Activated T-cell treated with anti-CD3 and anti-CD28 coated beads, Interleukin-2, amount 50 U/mL, for 4 hours (primary cell): ENCODE measurements around the gene YWHAQ. TPM values are rescaled to one million over a fixed set of nuclear protein-coding genes. Genes with fewer than 3 reads are reported as not detected.

Experiments
- ATAC-seq, 2 donors: fragments of 200-7000 bp; cut with Tn5 transposase; one replicate each; pipeline ENCODE4 v1.10.0; 2021
- DNase-seq: peaks from one replicate; pipeline ENCODE4 v3.0.0-alpha.2; 2020
- H3K27me3 Mint-ChIP-seq: one replicate; pipeline ENCODE4 v1.8.0; 2021; ENCODE audit warnings: low read depth, mixed read lengths
- H3K36me3 Mint-ChIP-seq: one replicate; pipeline ENCODE4 v1.8.0; 2022; ENCODE audit warnings: mixed read lengths; ENCODE audit not compliant: insufficient read depth
- H3K4me1 Mint-ChIP-seq: one replicate; pipeline ENCODE4 v1.8.0; 2021; ENCODE audit warnings: low read depth, mixed read lengths
- H3K4me3 Mint-ChIP-seq: one replicate; pipeline ENCODE4 v1.8.0; 2021; ENCODE audit warnings: mild to moderate bottlenecking, moderate library complexity, mixed read lengths
- H3K9me3 Mint-ChIP-seq: one replicate; pipeline ENCODE4 v1.8.0; 2021; ENCODE audit warnings: mixed read lengths
- total RNA-seq, 3 donors: library from RNA; stranded (reverse); gene quantifications; one replicate each; pipeline ENCODE4 v1.2.1, GENCODE V29; 2021

YWHAQ gene
- total RNA-seq, 3 donors from 2014 or later, result 641 to 717 (median 687) TPM

DNA sequence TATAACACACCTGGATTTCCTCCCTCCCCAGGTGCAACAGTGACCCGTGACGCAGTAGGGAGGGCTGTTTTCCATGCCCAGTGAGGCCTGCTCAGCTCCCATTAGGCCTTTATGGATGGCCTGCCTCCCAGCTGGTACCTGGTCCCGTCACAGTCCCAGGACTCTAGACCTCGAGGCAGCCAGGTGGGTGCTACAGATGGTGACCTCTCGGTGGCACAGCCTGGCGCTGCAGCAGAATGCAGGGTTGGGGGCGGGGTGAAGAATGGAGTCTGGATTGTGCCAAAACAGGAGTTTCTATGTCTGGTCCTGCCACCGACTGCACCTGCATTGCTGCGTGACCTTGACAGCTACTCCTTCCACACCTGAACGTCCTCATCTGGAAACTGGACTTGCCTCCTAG lies 18.0 kb upstream of the YWHAQ start:
- H3K36me3 Mint-ChIP-seq, result no peaks in the 10 kb centered on the region
- no peaks in the 10 kb centered on the region for H3K9me3 Mint-ChIP-seq
- ATAC-seq (no peak), DNase-seq (no peak)
- no peak overlapping the region for H3K4me3 Mint-ChIP-seq
- no peaks in the 10 kb centered on the region for H3K27me3 Mint-ChIP-seq
- peaks cover 8% of the 10 kb centered on the region for H3K4me1 Mint-ChIP-seq

DNA sequence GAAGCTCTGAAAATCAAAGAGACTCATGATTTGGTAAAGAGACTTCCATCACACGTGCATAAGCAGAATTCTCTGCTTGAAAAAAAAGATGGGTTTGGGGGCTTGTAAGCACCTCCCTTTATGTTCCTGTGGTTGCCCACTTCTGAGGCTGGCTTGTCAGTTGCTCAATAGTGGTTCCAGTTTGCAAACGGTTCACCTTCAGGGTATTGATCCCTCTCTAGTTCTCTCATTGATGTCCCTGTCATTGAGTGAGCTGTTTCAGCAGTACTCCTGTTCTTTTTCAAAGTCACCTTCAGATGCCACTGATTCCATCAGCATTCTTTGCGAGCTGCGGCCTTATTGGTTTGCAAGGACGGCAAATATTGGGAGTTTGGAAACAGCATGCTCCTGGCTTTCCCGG lies 17.1 kb upstream of the YWHAQ start:
- no peaks in the 10 kb centered on the region for H3K9me3 Mint-ChIP-seq
- H3K36me3 Mint-ChIP-seq, result no peaks in the 10 kb centered on the region
- DNase-seq (no peak), ATAC-seq (no peak)
- no peaks in the 10 kb centered on the region for H3K27me3 Mint-ChIP-seq
- no peak overlapping the region for H3K4me3 Mint-ChIP-seq
- H3K4me1 Mint-ChIP-seq, result peaks cover 10% of the 10 kb centered on the region

DNA sequence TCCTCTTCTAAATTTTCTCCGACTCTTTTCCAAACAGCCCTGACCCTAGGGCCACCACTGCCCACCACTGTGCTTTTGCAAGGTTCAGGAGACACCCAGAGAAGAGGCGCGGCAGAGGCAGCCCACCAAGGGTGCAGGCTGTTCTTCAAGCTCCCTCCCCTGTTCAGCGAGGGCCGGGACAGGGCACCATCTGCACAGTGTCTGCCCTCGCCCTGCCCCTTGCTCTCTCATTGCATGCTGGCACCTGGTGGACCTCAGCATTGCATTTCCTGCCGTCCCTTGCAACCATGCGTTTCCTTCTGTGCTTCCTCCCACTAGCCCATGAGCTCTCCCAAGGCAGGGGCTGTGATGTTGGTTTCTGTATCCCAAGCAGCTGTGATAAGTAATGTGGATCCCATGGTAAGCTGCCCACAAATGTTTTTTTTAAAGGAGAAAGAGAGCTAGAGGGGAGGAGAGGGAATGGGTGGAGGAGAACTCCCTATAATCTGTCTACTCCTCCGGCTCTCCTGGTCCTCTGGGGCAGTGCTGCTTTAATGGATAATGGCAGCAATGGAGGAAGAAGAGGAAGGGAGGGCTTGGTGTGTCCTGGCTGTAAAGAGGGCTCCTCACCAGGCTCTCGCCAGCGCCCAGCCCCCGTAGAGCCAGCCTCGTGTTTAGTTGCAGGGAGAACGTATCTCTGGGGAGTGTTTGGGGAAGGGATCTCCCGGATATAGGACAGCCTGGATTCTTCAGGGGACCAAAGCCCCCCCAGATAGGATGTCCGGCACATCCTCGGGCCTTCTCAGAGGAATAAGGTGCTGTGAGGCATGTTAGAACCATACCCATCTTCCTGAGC lies 15.6 kb upstream of the YWHAQ start:
- Mint-ChIP-seq H3K36me3 (no peaks in the 10 kb centered on the region), H3K4me3 (no peak overlapping the region), H3K27me3 (no peaks in the 10 kb centered on the region), H3K9me3 (no peaks in the 10 kb centered on the region), H3K4me1 (peaks cover 19% of the 10 kb centered on the region)
- DNase-seq (no peak), ATAC-seq (no peak)

DNA sequence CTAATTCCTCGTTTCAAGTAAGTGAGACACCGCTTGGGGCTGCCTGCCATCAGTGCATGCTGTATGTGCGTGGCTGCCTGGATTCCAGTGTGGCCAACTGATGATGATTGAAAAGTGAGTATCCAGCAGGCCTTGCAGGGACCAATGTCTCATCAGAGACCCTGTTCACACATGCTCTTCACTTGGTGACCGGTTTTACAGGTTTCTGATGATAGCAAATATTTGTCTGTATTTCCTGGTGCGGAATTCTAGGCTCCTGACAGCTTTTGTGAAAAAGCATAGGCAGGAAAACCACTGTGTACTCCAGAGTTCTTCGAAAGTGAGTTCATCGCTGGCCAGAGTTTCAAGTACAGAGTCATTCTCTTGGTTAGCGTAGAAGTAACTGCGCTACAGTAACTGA lies 13.8 kb upstream of the YWHAQ start:
- ATAC-seq (no peak), DNase-seq (no peak)
- no peaks in the 10 kb centered on the region for H3K9me3 Mint-ChIP-seq
- H3K36me3 Mint-ChIP-seq, result no peaks in the 10 kb centered on the region
- H3K4me3 Mint-ChIP-seq, result no peak overlapping the region
- peaks cover 19% of the 10 kb centered on the region for H3K4me1 Mint-ChIP-seq
- H3K27me3 Mint-ChIP-seq, result no peaks in the 10 kb centered on the region

DNA sequence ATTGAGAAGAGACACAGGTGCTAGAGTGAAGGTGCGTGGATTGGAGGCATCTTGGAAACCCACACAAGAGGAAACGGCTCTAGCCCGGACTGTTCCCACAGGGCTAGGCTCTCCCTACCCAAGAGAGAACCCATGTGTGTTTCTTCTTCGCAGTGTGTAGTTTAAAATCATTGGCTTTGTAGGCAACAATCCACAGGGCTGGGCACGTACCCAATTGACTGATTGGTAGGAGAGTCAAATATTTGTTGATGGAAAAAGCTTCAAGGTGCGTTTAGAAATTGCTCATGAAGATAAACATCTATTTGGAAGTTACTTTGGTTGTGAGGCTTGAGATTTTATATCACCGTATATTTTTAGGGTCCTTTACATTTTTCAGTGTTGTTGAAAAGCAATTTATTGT lies 13.2 kb upstream of the YWHAQ start:
- no peaks in the 10 kb centered on the region for H3K9me3 Mint-ChIP-seq
- H3K4me1 Mint-ChIP-seq, result peaks cover 17% of the 10 kb centered on the region
- H3K4me3 Mint-ChIP-seq, result no peak overlapping the region
- ATAC-seq (no peak), DNase-seq (no peak)
- H3K27me3 Mint-ChIP-seq, result no peaks in the 10 kb centered on the region
- H3K36me3 Mint-ChIP-seq, result no peaks in the 10 kb centered on the region

DNA sequence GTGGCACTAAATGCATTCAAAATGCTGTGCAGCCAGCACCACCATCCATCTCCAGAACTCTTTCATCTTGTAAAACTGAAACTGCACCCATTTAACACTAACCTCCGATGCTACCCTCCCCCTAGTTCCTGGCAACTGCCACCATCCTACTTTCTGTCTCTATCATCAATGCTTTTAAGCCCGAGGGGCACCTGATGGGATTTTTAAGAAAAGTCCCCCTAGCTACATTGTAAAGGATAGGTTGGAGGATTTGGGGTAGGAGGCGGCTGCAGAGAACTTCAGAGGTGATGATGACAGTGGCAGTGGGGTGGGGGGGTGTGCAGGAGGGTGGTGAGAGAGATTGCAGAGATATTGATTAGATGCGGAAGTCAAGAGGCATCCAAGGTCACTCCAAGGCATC lies 10.8 kb upstream of the YWHAQ start:
- H3K4me3 Mint-ChIP-seq, result peak overlapping the region; percentile 60
- no peak for DNase-seq
- H3K36me3 Mint-ChIP-seq, result no peaks in the 10 kb centered on the region
- peaks cover 17% of the 10 kb centered on the region for H3K4me1 Mint-ChIP-seq
- no peaks in the 10 kb centered on the region for H3K9me3 Mint-ChIP-seq
- ATAC-seq, result peak; percentile 71 to 81
- H3K27me3 Mint-ChIP-seq, result no peaks in the 10 kb centered on the region

DNA sequence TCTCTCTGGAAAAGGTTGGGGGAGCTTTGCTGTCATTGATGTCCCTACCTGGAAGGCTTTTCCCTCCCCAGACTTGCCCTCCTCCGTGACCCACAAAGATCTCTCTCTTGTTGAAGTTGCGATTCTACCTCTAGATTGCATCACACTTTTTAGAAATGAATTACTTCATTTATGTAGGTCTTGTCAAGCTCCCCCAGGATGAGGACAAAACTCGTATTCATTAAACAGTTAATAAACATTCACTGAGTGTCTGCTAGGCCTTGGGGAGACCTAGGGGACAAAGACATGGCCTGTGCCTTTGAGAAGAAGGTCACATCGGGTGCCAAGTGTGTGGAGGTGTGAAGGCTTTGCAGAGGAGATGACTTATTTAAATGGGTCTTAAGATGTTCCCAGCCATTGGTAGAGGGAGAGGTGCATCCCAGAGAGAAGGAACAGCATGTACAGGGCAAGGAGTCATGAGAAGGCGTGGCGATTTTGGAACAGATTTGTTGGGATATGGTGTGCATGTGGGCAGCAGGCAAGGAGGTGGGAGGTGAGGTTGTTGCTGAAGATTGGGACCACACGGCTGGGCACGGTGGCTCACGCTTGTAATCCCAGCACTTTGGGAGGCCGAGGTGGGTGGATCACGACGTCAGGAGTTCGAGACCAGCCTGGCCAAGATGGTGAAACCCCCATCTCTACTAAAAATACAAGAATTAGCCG lies 9.8 kb upstream of the YWHAQ start:
- Mint-ChIP-seq H3K4me3 (peak overlapping the region; percentile 0), H3K36me3 (no peaks in the 10 kb centered on the region), H3K27me3 (no peaks in the 10 kb centered on the region), H3K4me1 (peaks cover 17% of the 10 kb centered on the region), H3K9me3 (no peaks in the 10 kb centered on the region)
- ATAC-seq (no peak), DNase-seq (no peak)

GRCh38 chr2:9639740-9640343 lies 9.0 kb upstream of the YWHAQ start:
- H3K4me3 Mint-ChIP-seq, result no peak overlapping the region
- ATAC-seq (no peak), DNase-seq (no peak)
- H3K9me3 Mint-ChIP-seq, result no peaks in the 10 kb centered on the region
- no peaks in the 10 kb centered on the region for H3K36me3 Mint-ChIP-seq
- no peaks in the 10 kb centered on the region for H3K27me3 Mint-ChIP-seq
- H3K4me1 Mint-ChIP-seq, result peaks cover 17% of the 10 kb centered on the region

DNA sequence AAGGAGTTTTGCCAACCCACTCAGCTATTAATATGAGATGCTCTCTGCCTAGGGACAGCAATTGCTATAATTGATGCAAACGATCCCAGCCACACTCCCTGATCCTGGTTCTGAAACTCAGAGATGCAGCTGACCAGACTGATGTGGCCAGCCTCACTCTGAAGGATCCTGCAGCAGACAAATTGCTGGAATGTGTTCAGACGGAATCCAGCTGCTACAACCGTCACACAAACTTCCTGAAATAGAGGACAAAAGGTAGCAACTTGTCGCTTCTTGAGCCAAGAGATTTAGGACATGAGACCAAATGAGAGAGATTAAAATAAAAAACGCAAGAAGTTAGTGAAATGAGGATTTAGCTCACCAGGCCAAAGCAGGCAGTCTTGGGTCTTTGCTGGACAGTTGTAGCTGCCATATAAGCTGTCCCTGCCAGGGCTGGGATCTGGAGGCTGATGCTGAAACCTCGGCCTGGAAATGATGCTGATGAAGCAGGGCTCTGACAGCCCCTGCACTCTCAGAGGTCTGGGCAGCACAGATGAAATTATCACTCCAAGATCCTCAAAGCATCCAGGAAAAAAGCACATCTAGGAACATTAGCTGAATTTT lies 8.3 kb upstream of the YWHAQ start:
- Mint-ChIP-seq H3K27me3 (no peaks in the 10 kb centered on the region), H3K4me1 (peaks cover 17% of the 10 kb centered on the region), H3K9me3 (no peaks in the 10 kb centered on the region), H3K4me3 (no peak overlapping the region), H3K36me3 (no peaks in the 10 kb centered on the region)
- ATAC-seq, result no peak
- DNase-seq, result no peak

DNA sequence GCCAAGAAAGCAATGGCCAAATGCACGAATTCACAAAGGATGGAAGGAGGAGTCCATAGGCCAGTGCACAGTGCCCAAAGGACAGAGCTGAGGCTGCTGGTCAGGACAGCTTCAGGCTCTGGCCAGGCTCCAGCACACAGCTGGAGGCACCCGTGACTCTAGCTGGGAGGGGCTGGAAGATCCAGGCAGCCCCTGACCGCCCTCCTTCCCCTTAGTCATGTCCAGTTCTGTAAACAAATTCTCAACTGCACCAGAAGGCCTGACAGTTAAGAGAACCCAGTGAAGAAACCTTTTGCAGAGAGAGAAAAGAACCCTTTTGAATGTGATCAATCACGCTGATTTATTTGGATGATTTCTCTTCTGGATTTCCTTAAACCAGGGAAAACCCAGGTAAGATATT lies 7.7 kb upstream of the YWHAQ start:
- peaks cover 16% of the 10 kb centered on the region for H3K4me1 Mint-ChIP-seq
- H3K9me3 Mint-ChIP-seq, result no peaks in the 10 kb centered on the region
- no peaks in the 10 kb centered on the region for H3K36me3 Mint-ChIP-seq
- no peaks in the 10 kb centered on the region for H3K27me3 Mint-ChIP-seq
- DNase-seq (no peak), ATAC-seq (no peak)
- no peak overlapping the region for H3K4me3 Mint-ChIP-seq

GRCh38 chr2:9637330-9637729 lies 6.5 kb upstream of the YWHAQ start:
- no peak for ATAC-seq
- Mint-ChIP-seq H3K9me3 (no peaks in the 10 kb centered on the region), H3K27me3 (no peaks in the 10 kb centered on the region), H3K4me1 (peaks cover 11% of the 10 kb centered on the region), H3K4me3 (no peak overlapping the region), H3K36me3 (no peaks in the 10 kb centered on the region)
- no peak for DNase-seq

DNA sequence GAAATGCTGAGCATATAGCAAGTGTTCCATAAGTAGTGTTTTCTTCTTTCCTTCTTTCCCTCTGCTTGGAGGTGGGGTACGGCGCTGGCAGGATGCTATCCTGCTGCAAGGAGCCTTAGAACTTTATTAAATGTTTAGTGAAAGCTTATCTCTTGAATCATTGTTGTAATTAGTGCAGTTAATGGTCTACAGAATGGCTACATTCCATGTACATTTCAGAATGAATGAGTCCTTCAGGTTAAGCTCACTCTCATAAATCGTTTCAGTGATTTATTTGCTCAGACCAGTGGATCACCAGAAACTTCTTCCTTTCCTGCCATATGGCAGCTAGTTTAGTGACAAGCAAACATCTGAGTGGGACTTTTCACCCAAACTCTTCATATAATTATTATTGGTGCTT lies 3.3 kb upstream of the YWHAQ start:
- no peak for DNase-seq
- Mint-ChIP-seq H3K36me3 (peaks cover 9% of the 10 kb centered on the region), H3K4me3 (no peak overlapping the region), H3K9me3 (no peaks in the 10 kb centered on the region), H3K4me1 (peaks cover 12% of the 10 kb centered on the region), H3K27me3 (no peaks in the 10 kb centered on the region)
- no peak for ATAC-seq

DNA sequence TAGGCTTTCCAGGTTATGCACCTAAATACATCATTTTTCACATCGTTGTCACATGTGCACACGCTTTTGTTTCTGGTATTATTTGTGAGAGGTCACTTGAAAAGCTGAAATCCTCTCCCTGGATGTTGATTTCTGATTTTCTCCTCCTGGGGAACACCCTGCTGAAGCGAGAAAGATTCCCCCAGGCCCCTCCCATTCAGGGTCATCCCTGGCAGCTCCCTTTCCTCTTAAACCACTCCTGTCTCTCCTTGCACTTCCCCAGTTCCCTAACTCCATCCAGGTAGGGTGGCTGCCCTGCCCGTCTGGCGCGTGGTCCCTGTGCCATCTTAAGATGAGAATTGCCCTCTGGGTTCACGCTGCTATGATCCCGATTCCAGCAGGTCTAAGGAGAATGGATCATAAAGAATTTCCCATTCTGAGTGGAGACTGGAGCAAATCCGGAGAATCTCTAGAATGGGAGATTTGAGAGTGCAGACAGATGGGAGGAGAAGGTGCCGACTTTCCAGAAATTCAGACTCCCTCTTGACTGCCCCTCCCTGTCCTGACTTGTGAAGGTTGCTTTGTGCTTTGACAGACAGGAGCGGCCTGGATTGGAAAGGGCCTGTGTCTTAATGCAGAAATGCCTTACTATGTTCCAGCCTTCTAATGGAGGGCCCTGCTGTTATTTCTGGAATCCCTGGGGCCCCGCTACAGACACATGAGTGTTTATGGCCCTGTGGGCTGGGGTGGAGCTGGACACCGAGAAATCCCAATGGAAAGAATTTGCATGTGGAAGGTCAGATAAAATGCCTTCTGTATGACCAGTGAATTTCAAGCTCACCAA lies 1.3 kb upstream of the YWHAQ start:
- H3K4me3 Mint-ChIP-seq, result peak overlapping the region; percentile 85
- H3K36me3 Mint-ChIP-seq, result peaks cover 30% of the 10 kb centered on the region
- no peaks in the 10 kb centered on the region for H3K27me3 Mint-ChIP-seq
- H3K4me1 Mint-ChIP-seq, result peaks cover 29% of the 10 kb centered on the region
- H3K9me3 Mint-ChIP-seq, result no peaks in the 10 kb centered on the region
- DNase-seq (no peak), ATAC-seq (no peak)

GRCh38 chr2:9631553-9631819 lies 689 bp upstream of the YWHAQ start:
- ATAC-seq, result no peak
- Mint-ChIP-seq H3K4me3 (peak overlapping the region; percentile 85), H3K27me3 (no peaks in the 10 kb centered on the region), H3K36me3 (peaks cover 35% of the 10 kb centered on the region), H3K4me1 (peaks cover 35% of the 10 kb centered on the region), H3K9me3 (no peaks in the 10 kb centered on the region)
- DNase-seq, result no peak
